Lung (tissue), 12 donors: ENCODE measurements around the gene AMDHD1. TPM values are rescaled to one million over a fixed set of nuclear protein-coding genes. Genes with fewer than 3 reads are reported as not detected.

Experiments
- ATAC-seq: fragments of 200-7000 bp; cut with Tn5 transposase; one replicate; pipeline ENCODE4 v1.9.1; 2020; ENCODE audit warnings: moderate number of reproducible peaks; ENCODE audit not compliant: insufficient read depth, low FRiP score
- DNase-seq, 3 donors: peaks; one replicate each; pipeline ENCODE4 v3.0.0-alpha.2; 2013 to 2017
- H3K27ac ChIP-seq, 2 donors: one replicate each; pipeline ENCODE4 v1.5.1; 2013; ENCODE audit warnings: mild to moderate bottlenecking in 2 of 2, moderate library complexity in 2 of 2, control low read depth in 1 of 2, inconsistent platforms in 1 of 2, low read depth in 1 of 2, low read length in 1 of 2
- H3K27me3 ChIP-seq, 3 donors: one replicate each; pipeline ENCODE4 v1.5.1; 2013; ENCODE audit warnings: low read length in 2 of 3; ENCODE audit not compliant: control insufficient read depth in 3 of 3, insufficient read depth in 3 of 3
- H3K36me3 ChIP-seq, 4 donors: one replicate each; pipeline ENCODE4 v1.5.1; 2013; ENCODE audit warnings: low read length in 4 of 4, mild to moderate bottlenecking in 1 of 4, moderate library complexity in 1 of 4; ENCODE audit not compliant: control insufficient read depth in 4 of 4, insufficient read depth in 4 of 4
- H3K4me1 ChIP-seq, 5 donors: one replicate each; pipeline ENCODE4 v1.5.1; 2013; ENCODE audit warnings: low read length in 5 of 5, mild to moderate bottlenecking in 2 of 5, moderate library complexity in 1 of 5; ENCODE audit not compliant: control insufficient read depth in 5 of 5, insufficient read depth in 5 of 5
- H3K4me3 ChIP-seq: one replicate; pipeline ENCODE4 v1.5.1; 2013; ENCODE audit warnings: mild to moderate bottlenecking, control low read depth, moderate library complexity
- H3K9ac ChIP-seq, 2 donors: one replicate each; pipeline ENCODE4 v1.5.1; 2013; ENCODE audit warnings: low read length in 2 of 2, control low read depth in 1 of 2; ENCODE audit not compliant: insufficient read depth in 1 of 2
- H3K9me3 ChIP-seq, 4 donors: one replicate each; pipeline ENCODE4 v1.5.1; 2013; ENCODE audit warnings: low read length in 3 of 4, mild to moderate bottlenecking in 1 of 4, moderate library complexity in 1 of 4; ENCODE audit not compliant: control insufficient read depth in 4 of 4, insufficient read depth in 3 of 4
- CTCF ChIP-seq: IDR thresholded peaks from 2 replicates; pipeline ENCODE4 v1.5.1; 2012; ENCODE audit warnings: mild to moderate bottlenecking; ENCODE audit errors: control extremely low read depth, extremely low read depth
- WGBS, 2 donors: extraction: QIAGEN DNeasy Blood & Tissue Kit; methylation state at CpG; one replicate each; pipeline ENCODE4 v1.1.7; 2013; 5-methylcytosine and 5-hydroxymethylcytosine counted together
- polyA plus RNA-seq, 2 donors: library from polyadenylated mRNA; stranded (reverse); fragments of 200-250 nt; gene quantifications; one replicate each; pipeline ENCODE4 v1.2.1, GENCODE V29; 2013
- total RNA-seq, 2 donors: library from RNA; depleted of rRNA in 1 of 2; stranded (reverse); fragments of >200 nt in 1 of 2; gene quantifications; one replicate each; pipeline ENCODE4 v1.2.1, GENCODE V29; 2014 to 2021
- donor health status: control.
- donor health status: control.
- donor health status: Bipolar disorder and iron deficiency.
- donor health status: healthy.
- donor health status: DM: yes; HTN: yes; CAD: no.

The AMDHD1 gene
- total and polyA plus RNA-seq, 4 donors: 0.51 to 1.9 (median 1.2) TPM

DNA sequence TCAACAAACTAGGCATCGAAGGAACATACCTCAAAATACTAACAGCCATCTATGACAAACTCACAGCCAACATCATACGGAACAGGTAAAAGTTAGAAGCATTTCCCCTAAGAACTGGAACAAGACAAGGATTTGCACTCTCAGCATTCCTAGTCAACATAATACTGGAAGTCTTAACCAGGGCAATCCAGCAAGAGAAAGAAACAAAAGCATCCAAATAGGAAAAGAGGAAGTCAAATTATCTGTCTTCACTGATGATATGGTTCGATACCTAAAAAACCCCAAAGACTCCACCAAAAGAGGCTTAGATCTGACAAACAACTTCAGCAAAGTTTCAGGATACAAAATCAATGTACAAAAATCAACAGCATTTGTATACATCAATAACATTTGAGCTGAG lies 33.3 kb upstream of the AMDHD1 start:
- no peak for TF ChIP-seq CTCF
- Histone ChIP-seq H3K9me3 (no peaks in the 10 kb centered on the region), H3K9ac (no peak overlapping the region), H3K4me3 (no peak overlapping the region), H3K4me1 (no peaks in the 10 kb centered on the region), H3K36me3 (no peaks in the 10 kb centered on the region), H3K27me3 (no peaks in the 10 kb centered on the region), H3K27ac (no peak overlapping the region)
- ATAC-seq (no peak), DNase-seq (no peak)
- 91 to 94% methylated on average over 3 of the region's 3 CpGs for WGBS, 2 donors

GRCh38 chr12:95918194-95918993 lies 24.7 kb upstream of the AMDHD1 start:
- TF ChIP-seq CTCF: peak; percentile 48
- Histone ChIP-seq H3K9ac (no peak overlapping the region), H3K4me1 (no peaks in the 10 kb centered on the region), H3K27ac (no peak overlapping the region), H3K36me3 (no peaks in the 10 kb centered on the region), H3K9me3 (no peaks in the 10 kb centered on the region), H3K27me3 (no peaks in the 10 kb centered on the region), H3K4me3 (no peak overlapping the region)
- DNase-seq (peak; percentile 22 to 62 (median 54)), ATAC-seq (no peak)
- 27 to 29% methylated on average over 7 of the region's 7 CpGs for WGBS, 2 donors

DNA sequence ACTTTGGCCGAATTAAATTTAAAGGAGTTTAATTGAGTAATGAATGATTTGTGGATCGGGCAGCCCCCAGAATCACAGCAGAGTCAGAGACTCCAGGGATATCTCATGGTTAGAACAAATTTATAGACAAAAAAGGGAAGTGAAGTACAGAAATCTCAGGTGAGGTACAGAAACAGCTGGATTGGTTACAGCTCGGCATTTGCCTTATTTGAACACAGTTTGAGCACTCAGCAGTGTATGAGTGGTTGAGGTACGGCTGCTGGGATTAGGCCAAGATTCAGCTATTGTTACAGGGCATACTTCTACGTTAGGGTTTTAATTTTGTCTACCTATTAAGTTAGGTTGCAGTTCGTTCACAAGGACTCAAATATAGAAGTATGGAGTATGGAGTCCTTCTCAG lies 24.0 kb upstream of the AMDHD1 start:
- TF ChIP-seq CTCF: no peak
- 71 to 85% methylated on average over 6 of the region's 6 CpGs for WGBS, 2 donors
- Histone ChIP-seq H3K9me3 (no peaks in the 10 kb centered on the region), H3K27ac (no peak overlapping the region), H3K4me3 (no peak overlapping the region), H3K9ac (no peak overlapping the region), H3K27me3 (no peaks in the 10 kb centered on the region), H3K4me1 (no peaks in the 10 kb centered on the region), H3K36me3 (no peaks in the 10 kb centered on the region)
- DNase-seq (peak in 1 of 3 donors; percentile 19), ATAC-seq (no peak)
